ENCODE measurements around the gene HBEGF.

The HBEGF gene

DNA sequence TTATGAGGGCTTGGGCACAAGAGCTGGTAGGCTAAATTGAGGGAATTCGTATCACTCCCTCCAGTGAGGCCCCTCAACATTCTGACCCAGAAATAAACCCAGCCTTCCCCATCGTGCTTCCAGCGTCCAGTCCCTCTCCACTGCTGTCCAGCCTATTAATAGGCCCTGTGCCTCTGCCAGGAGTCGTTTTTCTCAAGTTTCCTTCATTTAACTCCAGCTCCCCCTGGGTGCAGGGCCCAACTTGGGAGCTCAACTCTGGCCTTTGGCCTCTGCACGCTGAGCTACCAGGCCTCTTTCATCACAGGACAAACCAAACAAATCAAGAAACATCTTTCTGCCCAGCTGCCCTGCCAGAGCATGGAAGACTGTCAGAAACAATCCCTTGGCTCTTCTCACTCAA, 10.0 kb downstream of the HBEGF start:
- no peak for DNase-seq (ENCODE audit: low read depth in 2 of 2)

DNA sequence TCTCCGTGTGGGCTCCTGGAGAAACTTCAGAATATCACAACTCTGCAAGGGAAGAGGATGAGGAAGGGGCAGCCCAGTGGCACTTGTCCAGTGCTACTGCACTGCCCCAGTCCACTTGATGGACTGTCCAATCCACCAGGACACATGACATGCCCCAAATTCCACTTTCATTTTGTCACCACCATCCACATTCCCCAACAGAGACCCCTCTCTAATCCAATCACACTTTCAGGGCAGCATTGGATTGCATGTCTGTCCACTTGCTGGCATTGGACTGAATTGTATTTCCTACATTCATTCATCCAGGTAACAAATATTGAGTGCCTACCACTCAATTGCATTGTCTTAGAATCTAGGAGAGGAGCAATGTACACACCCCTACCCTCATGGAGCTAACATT, 14.8 kb downstream of the HBEGF start:
- DNase-seq (ENCODE audit: low read depth in 2 of 2) = no peak

DNA sequence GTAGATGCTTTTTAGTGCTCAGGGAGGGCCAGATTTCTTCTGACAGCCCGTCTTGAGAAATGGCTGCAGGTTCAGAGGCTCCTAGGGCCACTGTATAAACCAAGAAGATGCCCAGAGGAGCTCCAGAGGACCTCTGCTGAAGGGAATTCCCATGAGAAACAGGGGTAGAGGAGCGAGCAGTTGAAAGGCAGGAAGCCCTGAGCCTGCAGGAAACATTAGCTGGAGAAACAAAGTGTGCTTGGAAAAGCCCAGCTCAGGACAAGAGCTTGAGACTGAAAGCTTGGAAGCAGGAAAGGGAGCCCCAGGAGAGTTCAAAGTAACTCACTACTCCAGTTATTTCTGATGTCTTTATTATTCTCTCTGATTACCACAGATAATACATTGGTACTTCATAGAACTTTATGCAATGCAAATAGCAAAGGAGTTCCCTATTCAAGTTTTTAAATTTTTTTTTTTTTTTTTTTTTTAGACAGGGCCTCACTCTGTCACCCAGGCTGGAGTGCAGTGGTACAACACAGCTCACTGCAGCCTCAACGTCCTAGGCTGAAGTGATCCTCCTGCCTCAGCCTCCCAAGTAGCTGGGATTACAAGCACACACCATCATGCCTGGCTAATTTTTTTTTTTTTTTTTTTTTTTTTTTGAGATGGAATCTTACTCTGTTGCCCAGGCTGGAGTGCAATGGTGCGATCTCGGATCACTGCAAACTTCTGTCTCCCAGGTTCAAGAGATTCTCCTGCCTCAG, 16.5 kb downstream of the HBEGF start:
- DNase-seq (ENCODE audit: low read depth in 2 of 2) = no peak

DNA sequence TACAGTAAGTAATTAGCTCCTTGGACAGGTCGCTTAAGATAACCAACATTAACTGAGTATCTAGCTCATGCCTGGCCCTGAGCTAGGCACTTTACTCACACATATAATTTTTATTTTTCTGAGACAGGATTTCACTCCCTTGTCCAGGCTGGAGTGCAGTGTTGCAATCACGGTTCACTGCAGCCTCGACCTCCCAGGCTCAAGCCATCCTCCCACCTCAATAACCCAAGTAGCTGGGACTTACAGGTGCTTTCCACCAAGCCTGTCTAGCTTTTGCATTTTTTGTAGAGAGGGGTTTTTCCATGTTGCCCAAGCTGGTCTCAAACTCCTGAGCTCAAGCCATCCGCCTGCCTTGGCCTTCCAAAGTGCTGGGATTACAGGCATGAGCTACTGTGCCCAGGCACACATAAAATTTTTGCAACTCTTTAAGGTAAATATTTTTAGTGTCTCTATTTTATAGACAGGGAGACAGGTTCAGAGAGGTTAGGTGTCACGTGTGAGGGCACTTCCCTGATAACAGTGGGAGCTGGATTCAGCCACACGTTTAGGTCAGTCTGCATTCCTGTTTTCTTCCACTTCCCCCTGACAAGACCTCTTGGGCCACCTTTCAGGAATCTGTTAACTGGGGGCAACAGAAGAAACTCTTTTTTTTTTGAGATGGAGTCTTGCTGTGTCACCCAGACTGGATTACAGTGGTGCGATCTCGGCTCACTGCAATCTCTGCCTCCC, 18.2 kb downstream of the HBEGF start:
- DNase-seq (ENCODE audit: low read depth in 2 of 2) = no peak

DNA sequence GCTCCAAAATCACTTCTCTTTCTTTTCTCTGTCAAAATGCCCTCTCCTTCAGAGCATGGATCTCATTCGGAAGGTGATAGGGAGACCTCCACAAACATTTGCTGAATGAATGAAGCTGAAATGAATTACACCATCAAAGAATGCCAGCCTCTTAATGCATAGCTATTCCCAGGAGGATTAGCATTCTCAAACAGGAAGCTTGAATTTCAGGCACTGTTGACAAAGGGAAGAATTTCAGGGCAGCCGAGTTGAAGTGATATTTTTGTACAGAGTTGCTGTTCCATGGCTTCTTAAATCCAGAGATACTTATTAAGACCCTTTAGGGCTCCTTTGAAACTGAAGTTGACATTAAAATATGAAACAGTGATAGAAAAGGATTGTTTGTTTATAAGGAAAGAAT, 18.8 kb downstream of the HBEGF start:
- DNase-seq (ENCODE audit: low read depth in 2 of 2) = no peak

DNA sequence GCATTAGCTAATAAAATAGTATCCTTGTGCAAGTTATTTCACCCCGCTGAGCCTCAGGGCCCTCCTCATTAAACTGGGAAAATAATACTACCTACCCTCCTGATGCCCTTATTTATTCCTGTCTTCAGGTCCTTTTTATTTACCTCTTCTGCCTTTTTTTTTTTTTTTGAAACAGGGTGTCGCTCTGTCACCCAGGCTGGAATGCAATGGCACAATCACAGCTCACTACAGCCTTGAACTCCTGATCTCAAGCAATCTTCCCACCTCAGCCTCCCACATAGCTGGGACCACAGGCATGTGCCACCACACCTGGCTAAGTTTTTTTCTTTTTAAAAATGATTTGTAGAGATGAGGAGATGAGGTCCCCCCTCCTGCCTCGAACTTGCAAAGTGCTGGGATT, 20.9 kb downstream of the HBEGF start:
- DNase-seq (ENCODE audit: low read depth in 2 of 2) = no peak

DNA sequence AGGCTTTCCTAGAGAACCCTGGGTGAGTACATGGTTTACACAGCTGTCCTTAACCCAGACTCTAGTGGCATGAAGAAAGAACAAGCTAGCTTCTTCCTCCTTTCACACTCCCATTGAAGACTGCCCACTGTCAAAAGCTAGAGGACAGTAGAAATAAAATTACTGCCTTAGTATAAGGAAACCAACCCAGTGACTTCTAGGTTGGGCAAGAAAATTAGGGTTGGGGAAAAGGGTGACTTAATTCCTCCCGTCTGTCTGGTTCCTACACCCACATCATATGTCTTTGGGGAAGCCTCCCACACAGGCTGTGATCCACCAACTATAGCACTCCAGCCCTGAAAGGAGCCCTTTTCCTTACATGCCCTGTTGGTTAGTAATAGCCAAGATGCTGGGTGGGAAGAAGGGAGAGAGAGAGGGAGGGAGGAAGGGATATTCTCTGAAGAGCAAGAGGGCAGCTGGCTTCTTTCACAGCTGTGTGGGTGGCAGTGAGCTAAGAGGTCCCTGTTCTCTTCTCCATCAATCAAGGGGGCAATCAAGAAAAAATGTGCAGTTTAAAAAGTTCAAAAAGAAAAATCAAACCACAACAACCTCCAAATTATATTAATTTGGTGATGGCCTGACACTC, 21.7 kb downstream of the HBEGF start:
- no peak for DNase-seq (ENCODE audit: low read depth in 2 of 2)

DNA sequence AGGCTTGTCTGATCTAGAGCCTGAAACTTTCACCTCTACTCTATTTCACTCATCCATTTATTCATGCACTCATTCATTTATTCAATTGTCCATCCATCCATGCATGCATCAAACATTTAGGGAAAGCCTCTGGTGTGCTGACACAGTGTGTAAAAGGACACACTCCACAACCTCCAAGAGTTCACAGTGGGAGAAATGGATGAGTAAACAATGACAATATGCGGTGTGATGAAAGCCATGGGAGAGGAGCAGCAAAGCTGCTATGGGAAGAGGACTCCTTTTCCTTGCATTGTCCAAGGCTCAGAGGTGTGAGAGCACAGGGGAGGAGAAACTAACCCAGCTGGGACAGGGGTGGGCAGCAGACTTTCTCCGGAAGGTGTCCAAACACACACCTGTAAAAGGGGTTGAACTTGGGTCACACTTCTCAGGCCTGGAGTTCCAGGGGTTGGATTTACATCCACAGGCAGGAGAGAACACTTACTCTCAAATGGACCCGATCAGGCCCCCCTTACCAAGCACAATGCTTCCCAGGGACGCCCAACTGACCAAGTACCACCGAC, 22.3 kb downstream of the HBEGF start:
- no peak for DNase-seq (ENCODE audit: low read depth in 2 of 2)

DNA sequence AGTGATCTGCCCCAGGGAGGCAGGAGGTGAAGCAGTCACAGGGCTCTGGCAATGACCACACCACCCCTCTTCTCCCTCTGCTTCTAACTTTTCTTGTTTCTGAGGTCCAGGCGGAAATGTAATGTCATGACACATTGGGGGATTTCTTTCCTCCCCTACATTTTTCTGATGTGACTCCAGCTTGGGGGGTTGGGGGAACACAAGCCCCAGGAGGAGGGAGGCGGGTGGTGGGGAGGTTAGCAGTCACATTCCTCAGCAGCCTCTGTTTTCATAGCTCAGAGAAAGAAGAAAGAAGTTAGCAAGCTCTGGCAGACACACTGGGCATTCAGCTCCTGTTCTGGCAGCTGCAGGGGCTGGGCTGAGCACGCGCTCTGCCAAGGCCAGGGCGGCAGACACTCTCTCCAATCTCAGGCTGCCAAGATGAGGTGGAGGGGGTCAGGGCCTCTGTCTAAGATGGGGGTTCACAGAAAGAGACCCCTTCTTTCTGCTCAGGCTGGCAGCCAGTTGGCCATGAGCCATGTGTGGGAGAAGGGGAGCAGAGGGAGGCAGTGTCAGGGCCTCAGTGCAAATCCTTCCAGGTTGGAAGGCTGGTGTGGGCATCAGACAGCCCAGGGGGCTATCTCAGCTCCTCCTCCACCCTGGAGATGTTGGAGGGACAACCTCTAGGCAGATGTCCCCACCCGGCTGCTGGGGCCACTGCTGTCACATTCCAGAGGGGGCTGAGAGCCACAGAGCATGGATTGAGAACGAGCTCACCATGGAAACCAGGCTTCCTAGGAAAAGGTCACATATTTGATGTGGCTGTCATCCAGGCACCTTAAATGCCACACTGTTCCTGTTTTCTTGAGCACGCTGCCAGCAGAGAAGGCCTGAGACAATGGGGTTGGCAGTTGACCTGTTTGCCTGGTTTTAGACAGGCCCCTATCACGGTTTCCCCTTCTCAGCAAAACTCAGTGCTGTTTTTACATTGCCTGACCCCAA, 23.4 kb downstream of the HBEGF start:
- no peak for DNase-seq (ENCODE audit: low read depth in 2 of 2)

DNA sequence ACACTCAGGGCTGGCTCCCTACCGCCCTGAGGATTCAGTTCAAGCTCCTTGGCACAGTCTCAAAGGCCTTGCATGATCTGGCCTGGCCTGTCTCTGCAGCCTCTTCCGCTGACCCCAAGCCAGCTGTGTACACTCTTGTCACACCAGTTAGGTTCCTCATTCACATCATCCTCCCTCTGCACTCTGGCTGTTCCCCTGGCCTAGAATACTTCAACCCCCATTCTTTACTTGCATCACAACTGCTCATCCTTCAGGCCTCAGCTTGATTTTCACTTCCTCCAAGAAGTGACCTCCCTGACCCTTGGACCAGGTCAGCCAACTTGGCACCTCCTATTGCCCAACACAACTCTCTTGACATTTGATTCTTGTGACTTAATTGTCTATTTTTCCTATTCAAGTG, 24.6 kb downstream of the HBEGF start:
- no peak for DNase-seq (ENCODE audit: low read depth in 2 of 2)

DNA sequence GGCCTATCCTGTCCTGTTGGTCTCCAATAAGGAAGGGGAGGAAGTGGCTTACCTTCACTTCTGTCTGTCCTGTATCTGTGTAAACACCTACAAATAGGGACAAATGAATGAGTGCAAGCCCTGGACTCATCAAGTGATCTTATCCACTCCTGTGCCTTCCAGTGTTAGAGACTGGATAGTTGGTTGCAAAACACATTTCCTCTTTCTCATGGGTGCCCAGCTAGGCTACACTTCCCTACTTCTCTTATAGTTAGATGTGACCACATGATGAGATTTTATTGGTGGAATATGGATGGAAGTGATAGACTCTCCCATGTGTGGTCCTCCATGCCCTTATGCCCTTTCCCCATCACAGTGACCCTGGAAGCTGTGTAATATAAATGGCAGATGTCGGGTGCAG, 26.6 kb downstream of the HBEGF start:
- no peak for DNase-seq (ENCODE audit: low read depth in 2 of 2)

DNA sequence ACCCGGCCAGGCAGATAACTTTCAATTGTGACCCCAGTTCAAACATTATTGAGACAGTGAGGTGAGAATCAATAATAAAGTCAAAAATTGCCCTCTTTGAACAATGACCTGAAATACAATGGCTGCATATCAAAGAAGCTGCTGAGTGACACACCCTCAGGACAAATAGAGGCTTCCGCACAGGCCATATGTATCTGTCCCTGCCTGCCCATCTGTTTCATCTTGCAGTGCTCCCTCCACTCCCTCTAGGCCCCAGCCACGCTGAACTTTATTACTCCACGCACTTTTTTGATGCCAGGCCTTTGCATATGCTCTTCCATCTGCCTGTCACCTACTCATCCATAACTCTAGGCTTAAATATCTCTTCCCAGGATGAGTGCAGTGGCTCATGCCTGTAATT, 27.6 kb downstream of the HBEGF start:
- no peak for DNase-seq (ENCODE audit: low read depth in 2 of 2)

DNA sequence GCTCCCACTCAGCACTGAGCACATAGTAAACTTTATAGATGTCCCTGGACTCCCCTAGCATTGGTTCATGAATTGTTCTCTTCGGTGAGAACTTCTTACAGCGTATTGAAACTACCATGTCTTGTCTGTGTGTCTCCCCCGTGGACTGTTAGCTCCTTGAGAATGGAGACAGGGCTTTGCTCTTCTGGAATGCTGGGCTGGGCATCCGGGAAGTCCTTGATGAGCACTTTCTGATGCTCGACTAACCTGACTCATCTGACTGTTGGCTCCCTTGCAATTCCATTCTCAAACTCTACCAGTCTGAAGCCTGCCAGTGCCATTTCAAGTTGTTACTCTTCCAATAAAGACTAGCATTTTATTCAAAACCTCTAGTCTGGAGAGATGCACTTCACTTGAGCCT, 28.5 kb downstream of the HBEGF start:
- no peak for DNase-seq (ENCODE audit: low read depth in 2 of 2)

DNA sequence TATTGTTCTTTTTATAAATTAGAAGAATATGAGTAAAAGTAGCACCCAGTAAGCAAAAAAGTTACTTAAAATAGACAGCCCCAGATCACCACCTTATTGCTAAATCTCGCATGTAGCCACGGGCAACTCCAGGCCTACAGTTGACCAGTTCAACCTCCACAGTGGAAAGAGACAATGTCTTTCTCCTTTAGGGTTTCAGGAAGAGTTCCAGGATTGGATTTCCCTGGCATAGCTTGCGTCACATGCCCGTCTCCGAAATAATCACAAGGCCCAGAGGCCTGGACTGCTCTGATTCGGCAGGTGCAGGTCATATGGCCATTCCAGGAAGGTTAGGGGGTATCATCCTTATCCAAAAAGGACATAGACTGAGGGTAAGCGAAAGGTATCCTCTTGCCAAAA, 33.6 kb downstream of the HBEGF start:
- no peak for DNase-seq (ENCODE audit: low read depth in 2 of 2)

DNA sequence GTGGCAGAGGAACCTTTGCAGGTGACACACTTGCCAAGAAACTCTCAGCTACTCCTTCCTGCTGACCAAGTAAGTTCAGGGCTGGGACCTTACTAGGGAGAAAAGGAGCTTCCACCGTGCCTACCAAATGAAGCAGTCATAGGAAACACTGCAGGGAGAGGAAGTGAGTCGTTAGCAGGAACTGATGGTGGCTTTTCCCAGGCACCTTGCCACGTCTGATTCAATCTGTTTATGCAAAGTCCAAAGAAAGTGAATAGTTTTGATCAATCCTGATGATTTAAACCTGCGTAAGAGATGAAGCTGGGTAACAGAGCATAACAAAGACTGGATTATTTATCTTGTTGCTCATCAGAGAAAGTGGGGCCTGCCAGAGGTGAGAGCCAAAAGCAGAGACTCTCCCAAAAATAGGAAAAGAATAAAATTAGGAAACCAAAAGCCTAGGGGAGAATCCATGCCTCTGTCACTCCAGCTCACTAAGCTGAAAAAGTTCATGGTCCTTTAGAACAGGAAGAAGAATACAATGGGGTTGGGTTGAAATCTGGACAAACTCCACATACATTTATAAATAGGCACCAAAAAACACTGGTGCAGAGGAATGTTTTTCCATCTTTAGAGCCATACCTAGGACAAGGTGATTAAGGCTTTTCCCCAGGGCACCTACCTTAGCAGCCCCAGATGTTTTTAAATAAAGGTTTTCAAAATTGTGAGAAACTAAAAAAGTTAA, 34.2 kb downstream of the HBEGF start:
- DNase-seq (ENCODE audit: low read depth in 2 of 2) = no peak

DNA sequence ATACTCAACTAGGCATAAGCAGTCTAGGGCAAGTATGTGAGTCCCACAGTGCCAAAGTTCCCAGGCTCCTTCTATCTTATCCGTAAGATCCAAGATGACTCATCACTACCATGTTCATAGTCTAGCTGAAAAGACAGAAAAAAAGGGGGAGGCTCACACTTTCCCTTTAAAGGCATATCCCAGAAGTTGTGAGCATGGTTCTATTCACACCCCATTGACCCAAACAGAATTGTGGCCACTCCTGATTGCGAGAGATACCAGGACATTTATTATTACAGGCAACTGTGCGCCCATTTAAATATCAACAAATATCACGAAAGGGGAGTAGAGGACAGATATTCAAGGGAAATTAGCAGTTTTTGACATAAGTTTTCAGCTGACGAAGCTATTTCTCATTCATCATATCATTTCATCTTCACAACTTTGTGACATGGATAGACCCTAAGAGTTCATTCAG, 35.4 kb downstream of the HBEGF start:
- no peak for DNase-seq (ENCODE audit: low read depth in 2 of 2)

DNA sequence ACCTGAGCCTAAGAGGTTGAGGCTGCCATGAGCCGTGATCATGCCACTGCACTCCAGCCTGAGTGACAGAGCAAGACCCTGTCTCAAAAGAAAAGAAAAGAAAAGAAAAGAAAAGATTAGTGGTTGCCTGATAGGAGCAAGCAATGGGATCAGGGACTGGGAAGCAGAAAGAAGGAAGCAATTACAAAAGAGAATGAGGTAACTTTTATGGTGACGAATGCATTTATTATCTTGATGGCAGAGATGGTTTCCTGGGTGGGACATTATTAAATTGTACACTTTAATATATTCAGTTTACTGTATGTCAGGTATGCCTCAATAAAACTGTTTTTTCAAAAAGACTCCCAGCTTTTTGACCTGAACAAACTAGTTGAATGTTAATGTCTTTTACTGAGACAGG, 36.0 kb downstream of the HBEGF start:
- DNase-seq (ENCODE audit: low read depth in 2 of 2) = no peak

DNA sequence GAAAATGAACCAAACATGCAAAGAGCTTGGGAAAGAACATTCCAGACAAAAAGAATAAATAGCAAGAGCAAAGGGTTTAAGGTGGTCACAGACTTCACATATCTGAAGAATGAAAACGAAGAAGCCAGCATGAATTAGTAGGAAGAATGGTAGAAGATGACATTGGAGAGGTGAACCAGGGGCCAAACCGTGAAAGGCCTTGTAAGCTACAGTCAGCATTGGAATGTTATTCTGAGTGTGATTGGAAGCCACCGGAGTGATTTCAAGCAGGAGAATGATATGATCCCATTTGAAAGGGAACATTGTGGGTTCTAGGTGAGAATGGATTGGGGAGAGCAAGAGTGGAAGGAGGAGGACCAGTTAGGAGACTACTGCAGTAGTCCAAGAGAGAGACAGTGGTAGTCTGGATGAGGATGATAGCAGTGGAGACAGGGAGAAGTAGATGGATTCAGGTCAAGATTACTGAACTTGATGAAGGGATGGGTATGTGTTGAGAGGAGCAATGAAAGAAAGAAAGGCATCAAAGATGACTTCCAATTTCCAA, 36.6 kb downstream of the HBEGF start:
- DNase-seq (ENCODE audit: low read depth in 2 of 2) = no peak

DNA sequence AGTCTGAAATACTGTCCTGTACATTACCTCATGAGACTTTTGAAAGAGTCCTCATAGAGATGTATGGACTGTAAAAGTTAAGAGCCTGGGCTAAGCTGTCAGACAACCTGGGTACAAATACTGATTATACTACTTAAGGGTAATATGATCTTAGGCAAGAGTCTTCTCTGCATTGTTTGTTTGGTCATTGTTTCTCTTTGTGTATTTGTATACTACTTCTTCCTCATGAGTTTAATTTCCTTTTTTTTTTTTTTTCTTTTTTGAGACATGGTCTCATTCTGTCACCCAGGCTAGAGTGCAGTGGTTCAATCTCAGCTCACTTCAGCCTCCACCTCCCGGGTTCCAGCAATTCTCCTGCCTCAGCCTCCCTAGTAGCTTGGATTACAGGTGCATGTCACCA, 40.9 kb downstream of the HBEGF start:
- no peak for DNase-seq (ENCODE audit: low read depth in 2 of 2)

DNA sequence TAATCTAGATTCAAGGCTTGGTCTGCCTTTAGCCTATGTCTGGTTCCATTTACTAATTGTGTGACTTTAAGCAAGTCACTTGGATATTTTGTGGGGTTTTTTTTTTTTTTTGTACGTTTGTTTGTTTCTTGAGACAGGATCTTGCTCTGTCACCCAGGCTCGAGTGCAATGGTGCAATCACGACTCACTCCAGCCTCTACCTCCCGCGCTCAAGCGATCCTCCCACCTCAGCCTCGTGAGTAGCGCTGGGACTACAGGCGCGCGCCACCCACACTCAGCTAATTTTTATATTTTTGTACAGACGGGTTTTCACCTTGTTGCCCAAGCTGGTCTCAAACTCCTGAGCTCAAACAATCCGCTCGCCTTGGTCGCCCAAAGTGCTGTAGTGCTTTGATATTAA, 42.4 kb downstream of the HBEGF start:
- no peak for DNase-seq (ENCODE audit: low read depth in 2 of 2)
